ENCODE data around the gene TDRD1. TPM values are rescaled to one million over a fixed set of nuclear protein-coding genes. Genes with fewer than 3 reads are reported as not detected.
"Not testable (repeated sequence)": the region's sequence is repeated elsewhere in the genome, so short reads cannot be mapped to it uniquely, and the experiment has no call there.

TDRD1 gene, protein sequence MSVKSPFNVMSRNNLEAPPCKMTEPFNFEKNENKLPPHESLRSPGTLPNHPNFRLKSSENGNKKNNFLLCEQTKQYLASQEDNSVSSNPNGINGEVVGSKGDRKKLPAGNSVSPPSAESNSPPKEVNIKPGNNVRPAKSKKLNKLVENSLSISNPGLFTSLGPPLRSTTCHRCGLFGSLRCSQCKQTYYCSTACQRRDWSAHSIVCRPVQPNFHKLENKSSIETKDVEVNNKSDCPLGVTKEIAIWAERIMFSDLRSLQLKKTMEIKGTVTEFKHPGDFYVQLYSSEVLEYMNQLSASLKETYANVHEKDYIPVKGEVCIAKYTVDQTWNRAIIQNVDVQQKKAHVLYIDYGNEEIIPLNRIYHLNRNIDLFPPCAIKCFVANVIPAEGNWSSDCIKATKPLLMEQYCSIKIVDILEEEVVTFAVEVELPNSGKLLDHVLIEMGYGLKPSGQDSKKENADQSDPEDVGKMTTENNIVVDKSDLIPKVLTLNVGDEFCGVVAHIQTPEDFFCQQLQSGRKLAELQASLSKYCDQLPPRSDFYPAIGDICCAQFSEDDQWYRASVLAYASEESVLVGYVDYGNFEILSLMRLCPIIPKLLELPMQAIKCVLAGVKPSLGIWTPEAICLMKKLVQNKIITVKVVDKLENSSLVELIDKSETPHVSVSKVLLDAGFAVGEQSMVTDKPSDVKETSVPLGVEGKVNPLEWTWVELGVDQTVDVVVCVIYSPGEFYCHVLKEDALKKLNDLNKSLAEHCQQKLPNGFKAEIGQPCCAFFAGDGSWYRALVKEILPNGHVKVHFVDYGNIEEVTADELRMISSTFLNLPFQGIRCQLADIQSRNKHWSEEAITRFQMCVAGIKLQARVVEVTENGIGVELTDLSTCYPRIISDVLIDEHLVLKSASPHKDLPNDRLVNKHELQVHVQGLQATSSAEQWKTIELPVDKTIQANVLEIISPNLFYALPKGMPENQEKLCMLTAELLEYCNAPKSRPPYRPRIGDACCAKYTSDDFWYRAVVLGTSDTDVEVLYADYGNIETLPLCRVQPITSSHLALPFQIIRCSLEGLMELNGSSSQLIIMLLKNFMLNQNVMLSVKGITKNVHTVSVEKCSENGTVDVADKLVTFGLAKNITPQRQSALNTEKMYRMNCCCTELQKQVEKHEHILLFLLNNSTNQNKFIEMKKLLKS
- total RNA-seq (2014; rRNA removed; shearing (Covaris generic)): not detected in 2 replicates
- polyA plus RNA-seq (2014; cell fraction: nucleus; rRNA removed): not detected in 2 replicates

DNA sequence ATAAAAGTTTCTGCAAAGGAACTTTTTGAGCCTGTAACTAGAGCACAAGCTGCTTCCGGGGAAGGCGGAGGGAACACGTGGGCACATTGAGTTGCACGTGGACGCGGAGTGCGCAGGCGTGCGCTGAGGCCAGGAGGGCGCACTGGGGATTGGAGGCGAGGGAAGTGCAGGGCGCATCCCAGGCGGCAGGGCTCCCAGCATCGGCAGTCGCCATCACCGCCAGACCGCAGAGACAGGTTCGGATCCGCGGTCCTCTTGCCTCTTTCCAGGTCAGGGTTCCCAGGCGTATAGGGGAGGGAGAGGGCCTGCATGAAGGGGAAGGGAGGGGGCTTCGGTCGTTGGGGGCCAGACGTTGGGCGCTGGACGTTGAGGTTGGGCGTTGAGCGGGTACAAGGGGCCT, at the start of gene TDRD1:
TSS of gene TDRD1 (plus strand) at position 206 of the 400 bp plus-strand sequence. CDS start 8,479 bp downstream, outside the sequence.
- no peak for DNase-seq (ENCODE audit: extremely low read depth, low read depth)

DNA sequence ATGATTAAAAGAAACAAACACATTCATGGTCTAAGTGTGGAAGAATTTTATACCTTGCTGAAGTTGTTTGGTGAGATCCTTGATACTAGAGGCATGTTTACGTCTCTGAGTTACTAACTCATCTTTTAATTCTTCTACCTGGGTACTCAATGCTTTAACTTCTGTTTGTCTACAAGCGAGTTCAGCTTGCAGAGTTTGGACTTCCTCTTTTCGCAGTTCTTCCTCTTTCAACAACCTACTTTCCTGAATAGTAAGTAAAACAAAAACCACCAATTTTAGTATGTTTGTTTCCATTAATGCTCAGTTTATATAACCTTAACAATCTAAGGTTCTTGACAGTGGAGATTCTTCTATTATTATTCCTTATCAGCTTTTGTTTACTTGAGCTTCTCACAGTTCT, 48.1 kb upstream of the TDRD1 start:
- no peak for DNase-seq (ENCODE audit: extremely low read depth, low read depth)

DNA sequence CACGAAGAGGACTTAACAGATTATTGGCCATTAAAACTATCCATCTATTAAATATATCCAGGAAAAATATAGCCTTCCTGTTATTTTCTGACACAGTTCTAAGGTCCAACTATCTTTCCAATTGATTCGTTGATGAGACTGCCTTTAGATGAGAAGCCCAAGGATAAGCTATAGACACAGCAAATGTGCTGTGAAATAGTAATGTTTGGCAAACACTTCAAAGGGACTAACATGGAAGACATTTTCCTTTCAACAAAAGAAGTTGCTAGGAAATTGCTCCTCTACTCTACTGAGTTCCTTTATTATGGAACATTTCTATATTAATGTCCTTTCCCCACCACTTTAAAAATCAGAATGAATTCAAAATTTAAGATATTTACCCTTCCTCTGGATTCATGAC, 43.7 kb upstream of the TDRD1 start:
- DNase-seq (ENCODE audit: extremely low read depth, low read depth): no peak

DNA sequence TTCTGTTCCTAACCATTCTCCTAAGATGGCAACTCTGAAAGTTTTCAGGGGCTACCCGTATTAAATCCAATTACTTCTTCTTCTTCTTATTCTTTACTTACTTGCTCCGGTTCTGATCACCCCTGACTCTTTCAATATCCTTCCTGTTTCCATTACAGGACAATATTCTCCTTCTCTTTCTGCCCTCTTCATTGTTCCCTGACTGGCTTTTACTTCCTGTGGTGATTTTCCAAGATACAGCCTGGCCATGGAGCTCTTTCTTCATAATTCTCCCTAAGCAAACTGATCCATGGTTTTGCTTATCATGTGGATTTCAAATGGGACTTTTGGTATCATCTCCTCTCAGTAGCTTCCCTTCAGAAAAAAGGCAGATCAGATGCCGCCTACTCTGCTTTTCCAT, 40.6 kb upstream of the TDRD1 start:
- DNase-seq (ENCODE audit: extremely low read depth, low read depth): no peak

DNA sequence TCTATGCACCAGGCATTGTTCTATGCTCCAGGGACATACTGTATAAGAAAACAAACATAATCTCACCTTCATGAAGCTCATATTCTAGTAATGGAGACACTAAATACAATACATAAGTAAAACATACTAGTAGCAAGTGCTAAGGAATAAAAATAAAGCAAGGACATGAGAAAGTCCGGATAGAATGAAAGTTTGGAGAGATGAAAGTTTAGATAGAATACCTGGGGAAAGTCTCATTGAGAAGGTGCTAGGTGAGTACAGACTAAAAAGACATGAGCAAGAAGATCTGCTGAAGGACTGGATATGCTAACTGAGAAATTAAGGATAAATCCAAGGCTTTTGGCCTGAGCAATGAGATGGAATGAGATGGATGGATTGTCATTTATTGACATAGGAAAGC, 39.1 kb upstream of the TDRD1 start:
- DNase-seq (ENCODE audit: extremely low read depth, low read depth): no peak

DNA sequence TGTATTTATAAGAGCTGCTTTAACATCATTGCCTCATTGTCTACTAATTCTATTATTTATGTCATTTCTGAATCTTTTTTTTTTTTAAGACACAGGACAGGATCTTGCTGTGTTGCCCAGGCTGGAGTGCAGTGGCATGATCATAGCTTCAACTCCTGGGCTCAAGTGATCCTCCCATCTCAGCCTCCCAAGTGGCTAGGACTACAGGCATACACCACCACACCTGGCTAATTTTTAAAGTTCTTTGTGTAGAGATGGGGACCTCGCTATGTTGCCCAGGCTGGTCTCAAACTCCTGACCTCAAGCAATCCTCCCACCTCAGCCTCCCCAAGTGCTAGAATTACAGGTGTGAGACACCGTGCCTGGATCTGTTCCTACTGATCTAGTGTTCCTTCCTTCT, 38.3 kb upstream of the TDRD1 start:
- not testable (repeated sequence) for DNase-seq (ENCODE audit: extremely low read depth, low read depth)

DNA sequence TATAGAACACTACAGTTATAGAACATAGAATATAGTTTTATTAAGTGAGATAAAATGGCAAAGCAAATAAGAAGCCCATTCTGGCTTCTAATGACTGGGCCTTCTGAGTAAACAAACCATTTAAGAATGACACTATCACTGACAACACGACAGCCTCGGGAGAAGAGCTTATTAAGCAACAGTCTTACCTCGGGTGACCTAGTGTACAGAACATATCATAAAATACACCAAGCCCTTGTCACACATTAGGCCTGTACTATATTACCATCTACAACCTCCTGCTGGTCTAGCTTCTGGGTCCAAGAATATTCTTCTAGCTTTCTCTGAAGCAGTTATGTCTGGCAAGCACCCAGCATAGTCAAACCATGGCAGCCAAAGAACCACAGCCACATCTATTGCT, 37.1 kb upstream of the TDRD1 start:
- no peak for DNase-seq (ENCODE audit: extremely low read depth, low read depth)

DNA sequence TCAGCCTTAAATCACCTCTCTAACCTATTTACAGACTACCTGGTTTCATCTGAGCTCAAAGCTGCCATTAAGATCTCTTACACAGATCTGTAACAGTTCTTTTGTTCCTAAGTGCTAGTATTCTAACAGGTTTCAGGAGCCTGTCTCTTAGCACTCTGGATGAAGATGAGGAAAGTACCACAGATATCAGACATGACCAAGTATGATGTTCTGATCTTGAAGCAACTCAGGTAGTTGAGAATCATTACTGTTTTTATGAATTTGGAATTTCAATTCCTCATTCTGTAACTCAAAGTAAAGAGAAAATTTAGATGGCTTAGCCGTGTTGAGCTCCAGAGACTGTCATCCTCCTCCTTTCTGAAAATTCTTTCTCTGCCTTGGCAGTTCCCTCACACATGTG, 36.0 kb upstream of the TDRD1 start:
- DNase-seq (ENCODE audit: extremely low read depth, low read depth): no peak

DNA sequence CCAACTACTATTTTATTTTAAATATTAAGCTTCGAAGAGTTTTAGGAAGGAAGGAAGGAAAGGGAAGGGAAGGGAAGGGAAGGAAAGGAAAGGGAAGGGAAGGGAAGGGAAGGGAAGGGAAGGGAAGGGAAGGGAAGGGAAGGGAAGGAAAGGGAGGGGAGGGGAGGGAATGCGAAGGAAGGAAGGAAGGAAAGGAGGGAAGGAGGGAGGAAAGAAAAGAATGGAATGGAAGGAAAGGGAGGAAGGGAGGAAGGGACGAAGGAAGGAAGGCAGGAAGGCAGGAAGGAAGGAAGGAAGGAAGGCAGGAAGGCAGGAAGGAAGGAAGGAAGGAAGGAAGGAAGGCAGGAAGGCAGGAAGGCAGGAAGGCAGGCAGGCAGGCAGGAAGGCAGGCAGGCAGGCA, 29.7 kb upstream of the TDRD1 start:
- not testable (repeated sequence) for DNase-seq (ENCODE audit: extremely low read depth, low read depth)

DNA sequence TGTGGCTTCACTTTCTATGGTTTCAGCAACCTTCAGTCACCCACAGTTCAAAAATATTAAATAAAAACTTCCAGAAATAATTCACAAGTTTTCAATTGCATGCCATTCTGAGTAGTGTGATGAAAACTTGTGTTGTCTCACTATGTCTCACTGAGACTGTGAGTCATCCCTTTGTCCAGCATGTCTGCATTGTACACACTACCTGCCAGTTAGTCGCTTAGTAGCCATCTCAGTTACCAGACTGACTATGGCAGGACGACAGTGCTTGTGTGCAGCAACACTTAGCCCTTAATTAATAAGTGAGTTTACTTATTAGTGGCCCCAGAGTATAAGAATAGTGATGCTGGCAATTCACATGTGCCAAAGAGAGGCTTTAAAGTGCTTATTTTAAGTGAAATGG, 27.7 kb upstream of the TDRD1 start:
- DNase-seq (ENCODE audit: extremely low read depth, low read depth): no peak

DNA sequence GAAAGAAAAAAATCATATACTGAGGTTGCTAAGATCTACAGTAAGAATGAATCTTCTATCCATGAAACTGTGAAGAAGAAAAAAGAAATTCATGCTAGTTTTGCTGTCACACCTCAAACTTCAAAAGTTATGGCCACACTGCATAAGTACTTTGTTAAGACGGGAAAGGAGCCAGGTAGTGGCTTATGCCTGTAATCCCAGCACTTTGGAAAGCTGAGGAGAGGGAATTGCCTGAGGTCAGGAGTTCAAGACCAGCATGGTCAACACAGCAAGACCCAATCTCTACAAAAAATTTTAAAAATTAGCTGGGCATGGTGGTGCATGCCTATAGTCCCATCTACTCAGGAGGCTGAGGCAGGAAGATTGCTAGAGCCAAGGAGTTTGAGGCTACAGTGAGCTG, 27.3 kb upstream of the TDRD1 start:
- DNase-seq (ENCODE audit: extremely low read depth, low read depth): no peak

DNA sequence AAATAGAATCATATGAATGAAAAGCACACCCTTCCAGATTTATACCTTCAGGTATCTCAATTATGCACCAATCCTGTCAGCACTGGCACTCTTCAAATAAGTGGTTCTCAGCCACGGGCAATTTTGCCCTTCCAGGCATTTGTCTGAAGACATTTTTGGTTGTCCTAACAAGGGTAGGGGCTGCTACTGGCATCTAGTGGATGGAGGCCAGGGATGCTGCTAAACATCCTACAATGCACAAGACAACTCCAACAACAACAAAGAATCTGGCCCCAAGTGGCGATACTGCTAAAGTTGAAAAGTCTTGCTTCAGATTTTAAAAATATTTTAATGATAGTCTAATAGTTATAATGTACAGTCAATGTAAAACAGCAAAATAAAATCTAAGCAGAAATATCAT, 21.2 kb upstream of the TDRD1 start:
- no peak for DNase-seq (ENCODE audit: extremely low read depth, low read depth)

DNA sequence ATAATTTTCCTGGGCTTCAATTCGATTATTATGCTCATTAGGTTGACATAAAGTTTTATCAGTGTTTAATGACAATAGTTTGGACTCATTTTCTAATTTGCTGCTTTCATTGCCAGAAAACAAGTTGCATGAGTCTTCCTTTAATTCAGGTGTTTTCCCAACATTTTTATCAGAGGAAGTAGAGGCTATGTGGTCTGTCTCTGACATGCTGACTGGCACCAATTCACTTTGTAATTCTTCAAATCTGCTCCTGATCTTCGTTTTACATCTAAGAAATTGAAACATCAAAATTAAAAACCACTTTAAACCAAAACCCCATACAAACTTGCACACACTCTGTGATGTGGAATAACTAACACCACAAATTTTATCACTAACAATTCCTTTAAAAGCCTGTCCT, 16.1 kb upstream of the TDRD1 start:
- no peak for DNase-seq (ENCODE audit: extremely low read depth, low read depth)

DNA sequence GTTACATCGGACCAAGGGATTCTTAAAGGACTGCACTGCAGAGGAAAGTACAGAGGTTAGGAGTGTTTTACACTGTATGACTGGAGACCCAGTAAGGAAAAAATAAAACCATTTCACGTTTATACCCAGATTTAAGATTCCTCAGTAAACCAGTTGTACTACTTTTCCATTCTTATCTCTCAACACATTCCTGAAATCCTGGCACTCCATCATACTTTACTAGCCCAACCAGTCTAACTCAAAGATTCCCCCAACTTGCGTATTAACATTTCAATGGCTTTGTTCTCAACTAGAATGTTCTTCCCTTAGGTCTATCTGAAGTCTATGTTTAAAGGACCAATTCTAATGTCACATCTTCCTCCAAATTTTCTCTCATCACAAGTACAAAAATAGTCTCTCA, 13.1 kb upstream of the TDRD1 start:
- no peak for DNase-seq (ENCODE audit: extremely low read depth, low read depth)

DNA sequence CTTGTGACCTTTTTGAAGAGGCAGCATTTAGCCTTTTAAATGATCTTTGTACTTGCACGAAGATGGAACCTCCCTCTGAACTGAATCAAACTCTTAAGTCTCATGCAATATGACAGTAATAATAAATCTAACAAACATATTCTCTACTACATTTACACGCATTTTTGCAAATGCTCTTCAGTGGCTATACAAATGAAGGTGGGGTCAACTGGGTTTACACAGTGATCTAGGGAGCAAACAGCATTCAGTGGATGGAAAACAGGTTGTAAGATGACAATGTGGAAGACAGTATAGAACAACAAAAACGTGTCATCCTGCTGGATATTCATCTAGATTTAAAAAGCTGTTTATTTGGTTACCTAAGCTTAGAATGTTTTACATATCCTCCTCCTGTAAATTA, 12.7 kb upstream of the TDRD1 start:
- no peak for DNase-seq (ENCODE audit: extremely low read depth, low read depth)

DNA sequence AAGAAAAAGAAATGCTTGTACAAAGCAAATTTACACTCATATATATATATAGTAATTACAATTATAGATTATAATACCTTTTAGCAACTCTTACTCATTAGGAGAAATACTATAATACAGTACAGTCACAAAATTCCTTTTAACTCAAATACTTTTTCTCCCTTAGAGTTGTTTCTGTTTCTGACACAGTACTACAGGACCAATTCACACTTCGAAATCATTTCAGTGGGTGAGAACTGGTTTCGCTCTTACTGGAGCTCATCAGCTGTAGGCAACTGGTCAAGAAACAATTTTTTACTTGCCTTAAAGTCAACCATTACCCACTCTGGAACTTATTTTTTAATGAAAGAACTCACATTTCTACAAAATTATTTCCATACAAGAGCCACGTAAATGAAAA, 11.2 kb upstream of the TDRD1 start:
- DNase-seq (ENCODE audit: extremely low read depth, low read depth): no peak

DNA sequence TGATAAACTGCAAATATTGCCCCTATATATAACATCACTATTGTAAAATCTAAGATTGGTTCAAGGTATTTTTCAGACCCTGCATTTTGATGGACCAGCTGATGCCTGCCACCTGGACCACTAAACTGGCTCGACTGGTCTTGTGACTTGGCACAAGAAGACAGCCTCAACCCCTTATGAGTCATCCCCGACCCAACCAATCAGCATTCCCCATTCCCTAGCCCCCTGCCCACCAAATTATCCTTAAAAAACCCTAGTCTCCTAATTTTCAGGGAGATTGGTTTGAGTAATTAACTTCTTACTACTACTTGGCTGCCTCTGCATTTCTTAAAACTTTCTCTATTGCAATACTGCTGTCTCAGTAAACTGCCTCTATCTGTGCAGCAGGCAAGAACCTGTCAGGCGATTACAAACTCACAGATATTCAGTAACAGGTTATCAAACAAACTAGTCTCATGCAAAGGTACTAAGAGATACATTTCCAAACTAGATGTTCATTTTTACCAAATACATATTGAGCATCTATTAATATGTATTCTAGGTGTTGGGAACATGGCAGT, 10.6 kb upstream of the TDRD1 start:
- no peak for DNase-seq (ENCODE audit: extremely low read depth, low read depth)

DNA sequence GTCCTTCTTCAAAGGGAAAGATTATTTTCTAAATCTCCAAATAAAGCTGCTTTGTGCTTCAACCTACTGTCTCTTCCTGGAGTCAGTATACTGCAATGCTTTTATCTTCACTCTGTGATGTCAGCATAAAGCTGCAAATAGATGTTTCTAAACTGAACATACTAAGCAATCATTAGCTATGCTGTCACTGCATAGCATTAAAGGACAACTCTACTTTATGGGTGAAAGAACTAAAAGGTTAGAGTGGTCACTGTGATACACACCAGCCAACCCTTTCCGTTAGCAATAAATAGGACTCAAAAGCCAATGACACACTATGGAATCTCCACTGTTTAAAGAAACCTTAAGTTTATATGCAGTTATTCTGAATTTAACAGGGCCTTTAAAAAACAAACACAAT, 6.9 kb upstream of the TDRD1 start:
- DNase-seq (ENCODE audit: extremely low read depth, low read depth): no peak

DNA sequence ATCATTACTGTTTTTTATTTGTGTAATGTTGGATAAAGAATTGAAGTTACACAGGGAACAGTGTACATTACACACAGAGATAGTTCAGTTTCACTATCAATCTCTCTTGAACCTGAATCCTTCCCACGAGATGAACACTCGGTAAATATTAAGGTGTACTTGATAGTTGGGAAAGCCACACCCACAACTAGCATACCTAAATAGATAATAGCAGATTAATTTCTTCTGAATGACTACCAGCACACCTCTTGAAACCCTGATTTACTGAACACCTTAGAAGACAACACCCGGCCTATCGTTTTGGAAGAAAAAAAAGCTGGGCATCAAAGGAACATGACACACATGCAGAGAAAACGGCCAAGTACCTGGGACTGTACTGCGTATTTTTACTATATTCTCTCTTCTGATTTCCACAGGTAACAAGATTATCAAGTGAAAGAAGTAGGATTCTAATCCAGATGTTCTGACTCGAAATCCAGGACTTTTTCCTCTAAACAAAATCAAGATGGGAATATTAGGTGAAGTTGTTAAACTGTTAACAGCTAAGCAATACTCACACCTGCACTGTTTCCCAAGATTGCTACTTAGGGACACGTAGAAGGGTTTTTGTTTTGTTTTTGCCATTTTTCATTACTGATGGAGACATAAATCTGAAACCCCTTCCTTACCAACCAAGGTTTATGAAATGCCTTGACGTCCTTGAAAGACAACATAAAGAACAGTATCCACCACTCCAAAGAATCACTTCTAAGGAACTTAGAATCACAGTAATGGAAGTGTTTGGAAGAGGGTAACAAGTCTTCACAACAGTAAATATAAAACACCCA, 6.2 kb upstream of the TDRD1 start:
- no peak for DNase-seq (ENCODE audit: extremely low read depth, low read depth)

DNA sequence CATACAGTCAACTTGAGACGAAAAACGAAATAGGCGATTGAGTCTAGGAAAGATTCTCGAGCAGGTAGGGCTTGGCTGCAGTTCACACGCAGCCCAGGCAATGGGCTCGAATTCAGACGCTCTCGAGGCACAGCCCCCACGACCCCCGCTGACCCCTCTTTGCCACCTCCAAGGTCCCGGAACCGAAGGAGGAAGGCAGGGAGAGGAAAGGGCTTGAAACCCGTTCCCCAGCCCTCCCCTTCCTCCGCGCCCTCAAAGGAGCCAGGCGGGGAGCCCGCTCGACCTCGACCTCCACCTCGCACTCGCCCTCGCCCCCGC, 5.6 kb upstream of the TDRD1 start:
- no peak for DNase-seq (ENCODE audit: extremely low read depth, low read depth)

Data from NCI-H460 (cell line).